ENCODE data around the gene DPYD. TPM values are rescaled to one million over a fixed set of nuclear protein-coding genes. Genes with fewer than 3 reads are reported as not detected.

The DPYD gene
- total RNA-seq, 1 experiment from 2014 or later, result 0.46 TPM

GRCh38 chr1:97210307-97210706 is 710.5 kb downstream of the DPYD start:
- Mint-ChIP-seq H3K36me3 (no peaks in the 10 kb centered on the region), H3K4me1 (no peaks in the 10 kb centered on the region), H3K9me3 (no peaks in the 10 kb centered on the region), H3K4me3 (no peak overlapping the region), H3K27ac (no peak overlapping the region), H3K27me3 (ENCODE audit: low read depth) (no peaks in the 10 kb centered on the region)
- DNase-seq (ENCODE audit: low spot score), result no peak
- ATAC-seq, result no peak
- POLR2A ChIA-PET, result no interaction called here
- TF ChIP-seq ZNF232 (CRISPR knock-in tag; IDR thresholded peaks at IDR 0.05), result no peak
- TF ChIP-seq, protein P1, sequence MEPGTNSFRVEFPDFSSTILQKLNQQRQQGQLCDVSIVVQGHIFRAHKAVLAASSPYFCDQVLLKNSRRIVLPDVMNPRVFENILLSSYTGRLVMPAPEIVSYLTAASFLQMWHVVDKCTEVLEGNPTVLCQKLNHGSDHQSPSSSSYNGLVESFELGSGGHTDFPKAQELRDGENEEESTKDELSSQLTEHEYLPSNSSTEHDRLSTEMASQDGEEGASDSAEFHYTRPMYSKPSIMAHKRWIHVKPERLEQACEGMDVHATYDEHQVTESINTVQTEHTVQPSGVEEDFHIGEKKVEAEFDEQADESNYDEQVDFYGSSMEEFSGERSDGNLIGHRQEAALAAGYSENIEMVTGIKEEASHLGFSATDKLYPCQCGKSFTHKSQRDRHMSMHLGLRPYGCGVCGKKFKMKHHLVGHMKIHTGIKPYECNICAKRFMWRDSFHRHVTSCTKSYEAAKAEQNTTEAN (CRISPR knock-in tag; IDR thresholded peaks at IDR 0.05), result no peak
- TF ChIP-seq, protein P2, sequence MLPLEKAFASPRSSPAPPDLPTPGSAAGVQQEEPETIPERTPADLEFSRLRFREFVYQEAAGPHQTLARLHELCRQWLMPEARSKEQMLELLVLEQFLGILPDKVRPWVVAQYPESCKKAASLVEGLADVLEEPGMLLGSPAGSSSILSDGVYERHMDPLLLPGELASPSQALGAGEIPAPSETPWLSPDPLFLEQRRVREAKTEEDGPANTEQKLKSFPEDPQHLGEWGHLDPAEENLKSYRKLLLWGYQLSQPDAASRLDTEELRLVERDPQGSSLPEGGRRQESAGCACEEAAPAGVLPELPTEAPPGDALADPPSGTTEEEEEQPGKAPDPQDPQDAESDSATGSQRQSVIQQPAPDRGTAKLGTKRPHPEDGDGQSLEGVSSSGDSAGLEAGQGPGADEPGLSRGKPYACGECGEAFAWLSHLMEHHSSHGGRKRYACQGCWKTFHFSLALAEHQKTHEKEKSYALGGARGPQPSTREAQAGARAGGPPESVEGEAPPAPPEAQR (CRISPR knock-in tag; IDR thresholded peaks at IDR 0.05), result no peak
- no peak for TF ChIP-seq MXD4 (CRISPR knock-in tag; IDR thresholded peaks at IDR 0.05; ENCODE audit: borderline replicate concordance)
- no peak for TF ChIP-seq ZNF317 (CRISPR knock-in tag; IDR thresholded peaks at IDR 0.05; ENCODE audit: borderline replicate concordance, low read depth)
- no peak for TF ChIP-seq ZNF121 (CRISPR knock-in tag; IDR thresholded peaks at IDR 0.05)
- no peak for TF ChIP-seq TCF7 (CRISPR knock-in tag; IDR thresholded peaks at IDR 0.05; ENCODE audit: low read depth)
- no peak for TF ChIP-seq NFATC4 (CRISPR knock-in tag; IDR thresholded peaks at IDR 0.05)
- CTCF ChIA-PET, result no interaction called here

DNA sequence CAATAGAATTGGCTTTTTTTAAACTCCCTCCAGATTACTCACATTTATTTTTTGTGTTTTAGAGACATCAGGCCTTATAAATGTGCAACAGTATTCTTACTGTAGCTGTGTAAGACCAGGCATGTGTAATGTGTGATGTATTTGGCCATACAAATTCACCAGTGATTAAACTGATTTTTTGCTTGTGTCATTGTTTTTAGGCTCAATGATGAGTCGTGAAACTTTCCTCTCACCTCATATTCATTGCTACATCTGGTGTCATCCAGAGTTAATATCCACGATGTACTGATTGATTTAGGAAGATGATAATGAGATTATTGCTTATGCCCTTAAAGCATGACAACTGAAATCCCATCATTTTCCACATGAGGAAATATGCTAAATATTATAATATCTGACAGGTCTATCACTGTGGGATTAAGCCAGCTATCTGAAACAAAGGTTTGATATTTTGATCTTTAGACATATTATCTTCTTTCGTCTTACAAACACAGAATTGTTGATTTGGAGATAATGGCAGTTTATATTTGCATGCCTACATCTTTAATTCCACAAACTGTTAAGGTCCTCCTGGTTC is 711.4 kb downstream of the DPYD start:
- DNase-seq (ENCODE audit: low spot score) (no peak), ATAC-seq (no peak)
- TF ChIP-seq ZNF219 (CRISPR knock-in tag; IDR thresholded peaks at IDR 0.05; ENCODE audit: borderline replicate concordance), result no peak
- TF ChIP-seq HMGA2 (CRISPR knock-in tag; IDR thresholded peaks at IDR 0.05), result no peak
- no peak for TF ChIP-seq USF2 (CRISPR knock-in tag; IDR thresholded peaks at IDR 0.05)
- no peak for TF ChIP-seq SOX15 (CRISPR knock-in tag; IDR thresholded peaks at IDR 0.05)
- TF ChIP-seq JAZF1 (CRISPR knock-in tag; IDR thresholded peaks at IDR 0.05), result no peak
- Mint-ChIP-seq H3K27me3 (ENCODE audit: low read depth) (no peaks in the 10 kb centered on the region), H3K4me1 (no peaks in the 10 kb centered on the region), H3K27ac (no peak overlapping the region), H3K36me3 (no peaks in the 10 kb centered on the region), H3K9me3 (no peaks in the 10 kb centered on the region), H3K4me3 (no peak overlapping the region)
- CTCF ChIA-PET, result no interaction called here
- POLR2A ChIA-PET, result no interaction called here

DNA sequence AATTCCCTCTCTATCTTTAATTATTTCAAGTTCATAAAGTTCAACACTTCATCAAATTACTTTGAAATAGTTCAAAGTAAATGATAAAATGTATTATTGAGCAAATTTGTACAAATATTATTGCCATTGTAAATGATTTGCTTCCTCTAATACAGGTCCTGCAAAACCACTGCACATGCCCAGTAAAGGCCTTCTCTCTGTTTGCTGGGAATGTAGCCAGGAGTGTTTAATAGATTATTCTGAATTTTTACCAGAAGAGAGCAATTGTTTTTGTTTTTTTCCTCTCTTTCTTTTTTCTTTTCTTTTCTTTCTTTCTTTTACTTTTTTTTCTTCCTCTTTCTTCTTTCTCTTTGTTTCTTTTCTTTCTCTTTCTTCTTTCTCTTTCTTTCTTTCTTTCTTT is 713.0 kb downstream of the DPYD start:
- TF ChIP-seq, protein P3, sequence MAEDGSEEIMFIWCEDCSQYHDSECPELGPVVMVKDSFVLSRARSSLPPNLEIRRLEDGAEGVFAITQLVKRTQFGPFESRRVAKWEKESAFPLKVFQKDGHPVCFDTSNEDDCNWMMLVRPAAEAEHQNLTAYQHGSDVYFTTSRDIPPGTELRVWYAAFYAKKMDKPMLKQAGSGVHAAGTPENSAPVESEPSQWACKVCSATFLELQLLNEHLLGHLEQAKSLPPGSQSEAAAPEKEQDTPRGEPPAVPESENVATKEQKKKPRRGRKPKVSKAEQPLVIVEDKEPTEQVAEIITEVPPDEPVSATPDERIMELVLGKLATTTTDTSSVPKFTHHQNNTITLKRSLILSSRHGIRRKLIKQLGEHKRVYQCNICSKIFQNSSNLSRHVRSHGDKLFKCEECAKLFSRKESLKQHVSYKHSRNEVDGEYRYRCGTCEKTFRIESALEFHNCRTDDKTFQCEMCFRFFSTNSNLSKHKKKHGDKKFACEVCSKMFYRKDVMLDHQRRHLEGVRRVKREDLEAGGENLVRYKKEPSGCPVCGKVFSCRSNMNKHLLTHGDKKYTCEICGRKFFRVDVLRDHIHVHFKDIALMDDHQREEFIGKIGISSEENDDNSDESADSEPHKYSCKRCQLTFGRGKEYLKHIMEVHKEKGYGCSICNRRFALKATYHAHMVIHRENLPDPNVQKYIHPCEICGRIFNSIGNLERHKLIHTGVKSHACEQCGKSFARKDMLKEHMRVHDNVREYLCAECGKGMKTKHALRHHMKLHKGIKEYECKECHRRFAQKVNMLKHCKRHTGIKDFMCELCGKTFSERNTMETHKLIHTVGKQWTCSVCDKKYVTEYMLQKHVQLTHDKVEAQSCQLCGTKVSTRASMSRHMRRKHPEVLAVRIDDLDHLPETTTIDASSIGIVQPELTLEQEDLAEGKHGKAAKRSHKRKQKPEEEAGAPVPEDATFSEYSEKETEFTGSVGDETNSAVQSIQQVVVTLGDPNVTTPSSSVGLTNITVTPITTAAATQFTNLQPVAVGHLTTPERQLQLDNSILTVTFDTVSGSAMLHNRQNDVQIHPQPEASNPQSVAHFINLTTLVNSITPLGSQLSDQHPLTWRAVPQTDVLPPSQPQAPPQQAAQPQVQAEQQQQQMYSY (CRISPR knock-in tag; IDR thresholded peaks at IDR 0.05), result no peak
- TF ChIP-seq NFYB (CRISPR knock-in tag; conservative IDR thresholded peaks at IDR 0.05; ENCODE audit: low read depth) (no peak), ZMAT4 (CRISPR knock-in tag; IDR thresholded peaks at IDR 0.05) (no peak)
- no peaks in the 10 kb centered on the region for H3K36me3 Mint-ChIP-seq
- H3K27ac Mint-ChIP-seq, result no peak overlapping the region
- no peak for DNase-seq (ENCODE audit: low spot score)
- H3K4me3 Mint-ChIP-seq, result no peak overlapping the region
- no peaks in the 10 kb centered on the region for H3K9me3 Mint-ChIP-seq
- ChIA-PET POLR2A (no interaction called here), CTCF (no interaction called here)
- no peak for ATAC-seq
- H3K27me3 Mint-ChIP-seq (ENCODE audit: low read depth), result no peaks in the 10 kb centered on the region
- H3K4me1 Mint-ChIP-seq, result peaks cover 6% of the 10 kb centered on the region

Data from WTC11 (cell line).